Thoracic aorta (tissue), 2 donors: ENCODE data around the gene LYST. TPM values are rescaled to one million over a fixed set of nuclear protein-coding genes. Genes with fewer than 3 reads are reported as not detected.

ENCODE experiments used
- ATAC-seq: fragments of 150-250 bp; one replicate; pipeline ENCODE4 v1.8.0; 2017; ENCODE audit warnings: low read depth; ENCODE audit not compliant: insufficient number of reproducible peaks, low FRiP score
- DNase-seq: peaks from one replicate; pipeline ENCODE4 v3.0.0-alpha.2; 2020; ENCODE audit warnings: low spot score
- H3K27ac ChIP-seq, 2 donors: fragments of 200-600 bp; sonication (generic); 1 replicate in 1 of 2; 2 replicates in 1 of 2; pipeline ENCODE4 v1.5.1; 2016; ENCODE audit warnings: mild to moderate bottlenecking in 2 of 2, moderate library complexity in 2 of 2
- H3K27me3 ChIP-seq: fragments of 200-600 bp; sonication (generic); replicated peaks from 2 replicates; pipeline ENCODE4 v1.6.0; 2016; ENCODE audit warnings: mild to moderate bottlenecking; ENCODE audit not compliant: insufficient read depth
- H3K36me3 ChIP-seq: fragments of 200-600 bp; sonication (generic); one replicate; pipeline ENCODE4 v1.5.1; 2016
- H3K4me1 ChIP-seq, 2 donors: fragments of 200-600 bp; sonication (generic); 1 replicate in 1 of 2; 2 replicates in 1 of 2; pipeline versions ENCODE4 v1.5.1 to v1.6.0; 2016; ENCODE audit warnings: low read depth in 2 of 2, mild to moderate bottlenecking in 1 of 2; ENCODE audit not compliant: control insufficient read depth in 1 of 2
- H3K4me3 ChIP-seq: fragments of 200-600 bp; sonication (generic); 2 replicates; pipeline ENCODE4 v1.5.1; 2016; ENCODE audit warnings: mild to moderate bottlenecking
- H3K9me3 ChIP-seq: fragments of 200-600 bp; sonication (generic); 2 replicates; pipeline ENCODE4 v1.5.1; 2016
- total RNA-seq, 2 donors: library from RNA; depleted of rRNA; stranded (reverse); fragments of >200 nt; gene quantifications; one replicate each; pipeline versions ENCODE4 v1.1.0 to v1.2.3, GENCODE V29; 2016
- TF ChIP-seq, protein P1 (sequence below): fragments of 200-600 bp; sonication (generic); IDR thresholded peaks from one replicate; pipeline ENCODE4 v1.5.1; 2019; ENCODE audit warnings: antibody characterized with exemption

Gene LYST
- total RNA-seq, 2 donors from 2014 or later = 32.5 to 32.8 TPM

- Histone ChIP-seq H3K27me3 (no peaks in the 10 kb centered on the region), H3K4me3 (no peak overlapping the region), H3K27ac (no peak overlapping the region), H3K36me3 (no peaks in the 10 kb centered on the region), H3K9me3 (no peaks in the 10 kb centered on the region), H3K4me1 (no peaks in the 10 kb centered on the region)
- TF ChIP-seq, protein P1, sequence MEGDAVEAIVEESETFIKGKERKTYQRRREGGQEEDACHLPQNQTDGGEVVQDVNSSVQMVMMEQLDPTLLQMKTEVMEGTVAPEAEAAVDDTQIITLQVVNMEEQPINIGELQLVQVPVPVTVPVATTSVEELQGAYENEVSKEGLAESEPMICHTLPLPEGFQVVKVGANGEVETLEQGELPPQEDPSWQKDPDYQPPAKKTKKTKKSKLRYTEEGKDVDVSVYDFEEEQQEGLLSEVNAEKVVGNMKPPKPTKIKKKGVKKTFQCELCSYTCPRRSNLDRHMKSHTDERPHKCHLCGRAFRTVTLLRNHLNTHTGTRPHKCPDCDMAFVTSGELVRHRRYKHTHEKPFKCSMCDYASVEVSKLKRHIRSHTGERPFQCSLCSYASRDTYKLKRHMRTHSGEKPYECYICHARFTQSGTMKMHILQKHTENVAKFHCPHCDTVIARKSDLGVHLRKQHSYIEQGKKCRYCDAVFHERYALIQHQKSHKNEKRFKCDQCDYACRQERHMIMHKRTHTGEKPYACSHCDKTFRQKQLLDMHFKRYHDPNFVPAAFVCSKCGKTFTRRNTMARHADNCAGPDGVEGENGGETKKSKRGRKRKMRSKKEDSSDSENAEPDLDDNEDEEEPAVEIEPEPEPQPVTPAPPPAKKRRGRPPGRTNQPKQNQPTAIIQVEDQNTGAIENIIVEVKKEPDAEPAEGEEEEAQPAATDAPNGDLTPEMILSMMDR = no peak
- ATAC-seq = no peak
- no peak for DNase-seq
These were observed 248.9 kb downstream of the LYST start for GRCh38 chr1:235617808-235618207.

DNA sequence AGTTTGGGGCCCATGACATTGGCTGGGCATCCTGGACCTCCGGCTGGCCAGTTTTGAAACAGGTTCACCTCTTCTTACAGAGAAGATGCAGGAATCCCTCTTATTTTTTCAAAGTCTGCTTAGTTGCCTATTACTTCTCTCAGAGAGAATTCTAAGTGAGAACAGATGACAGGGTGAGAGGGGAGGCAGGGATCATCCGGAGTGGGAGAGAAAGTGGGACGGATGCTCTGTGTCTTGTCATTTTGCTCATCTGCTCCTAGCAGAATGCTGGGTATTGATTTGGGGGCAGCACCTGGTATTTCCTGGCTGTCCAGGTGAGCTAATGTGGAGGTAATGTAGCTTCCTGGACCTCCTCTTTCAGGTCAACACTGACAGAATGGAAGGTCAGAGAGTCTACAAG, 249.6 kb downstream of the LYST start:
- DNase-seq (no peak), ATAC-seq (no peak)
- Histone ChIP-seq H3K27me3 (no peaks in the 10 kb centered on the region), H3K36me3 (no peaks in the 10 kb centered on the region), H3K27ac (no peak overlapping the region), H3K4me3 (no peak overlapping the region), H3K9me3 (no peaks in the 10 kb centered on the region), H3K4me1 (no peaks in the 10 kb centered on the region)
- TF ChIP-seq, protein P1 = no peak

DNA sequence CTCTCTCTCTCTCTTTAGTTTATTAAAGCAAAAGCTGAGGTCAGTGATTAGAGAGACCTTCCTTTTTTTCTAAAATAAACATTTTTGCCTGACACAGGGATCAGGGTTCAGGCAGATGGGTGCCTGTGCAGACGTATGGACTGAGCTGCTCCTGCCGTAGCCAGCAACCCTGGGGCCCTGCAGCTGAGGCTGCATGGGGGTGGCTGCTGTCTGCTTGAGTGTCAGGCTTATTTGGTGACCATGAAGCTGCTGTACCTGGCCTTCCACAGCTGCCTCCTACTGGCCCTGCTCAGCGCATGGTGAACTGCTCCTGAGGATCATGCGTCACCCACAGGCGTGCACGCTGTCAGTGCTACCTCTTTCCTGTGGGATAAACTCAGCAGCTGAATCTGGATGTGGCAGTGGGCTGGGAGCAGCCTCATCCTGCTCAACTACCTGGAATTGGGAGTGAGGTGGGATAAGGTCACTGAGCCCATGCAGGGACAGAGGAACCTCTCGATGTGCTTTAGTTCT, 252.2 kb downstream of the LYST start:
- H3K4me3 ChIP-seq = no peak overlapping the region
- ATAC-seq (no peak), DNase-seq (no peak)
- no peaks in the 10 kb centered on the region for H3K27me3 ChIP-seq
- H3K4me1 ChIP-seq = no peaks in the 10 kb centered on the region
- no peaks in the 10 kb centered on the region for H3K36me3 ChIP-seq
- TF ChIP-seq, protein P1 = no peak
- no peak overlapping the region for H3K27ac ChIP-seq
- H3K9me3 ChIP-seq = no peaks in the 10 kb centered on the region

GRCh38 chr1:235613602-235614001, 253.1 kb downstream of the LYST start:
- Histone ChIP-seq H3K4me3 (no peak overlapping the region), H3K9me3 (no peaks in the 10 kb centered on the region), H3K4me1 (no peaks in the 10 kb centered on the region), H3K27ac (no peak overlapping the region), H3K36me3 (no peaks in the 10 kb centered on the region), H3K27me3 (no peaks in the 10 kb centered on the region)
- ATAC-seq (no peak), DNase-seq (no peak)
- TF ChIP-seq, protein P1 = no peak

GRCh38 chr1:235612761-235613160, 253.9 kb downstream of the LYST start:
- no peaks in the 10 kb centered on the region for H3K27me3 ChIP-seq
- DNase-seq = no peak
- no peak for ATAC-seq

More at GRCh38 chr1:235612761-235613160, 253.9 kb downstream of the LYST start:
- Histone ChIP-seq H3K4me1 (no peaks in the 10 kb centered on the region), H3K27ac (no peak overlapping the region), H3K4me3 (no peak overlapping the region), H3K36me3 (no peaks in the 10 kb centered on the region), H3K9me3 (no peaks in the 10 kb centered on the region)
- TF ChIP-seq, protein P1 = no peak

Other genes with a start within 250 kb of the LYST start
- under 1 TPM in 1 of 2 donors, not detected in 1; 0.28 TPM for gene GNG4, start 217.1 kb downstream of the LYST start, total RNA-seq
- 10 to 100 TPM; 82.4 to 95.5 TPM for gene NID1, start 198.2 kb upstream of the LYST start, total RNA-seq